GM15510 (cell line): Measurements from ENCODE around the gene VEGFA.

ENCODE experiments used
- POLR2A ChIP-seq: IDR thresholded peaks from 3 replicates; pipeline ENCODE4 v1.6.1; 2011; ENCODE audit warnings: borderline replicate concordance; ENCODE audit not compliant: insufficient read length; ENCODE audit errors: extremely low read depth

VEGFA gene

GRCh38 chr6:43761666-43762409 is 8.2 kb upstream of the VEGFA start:
- TF ChIP-seq POLR2A: no peak

DNA sequence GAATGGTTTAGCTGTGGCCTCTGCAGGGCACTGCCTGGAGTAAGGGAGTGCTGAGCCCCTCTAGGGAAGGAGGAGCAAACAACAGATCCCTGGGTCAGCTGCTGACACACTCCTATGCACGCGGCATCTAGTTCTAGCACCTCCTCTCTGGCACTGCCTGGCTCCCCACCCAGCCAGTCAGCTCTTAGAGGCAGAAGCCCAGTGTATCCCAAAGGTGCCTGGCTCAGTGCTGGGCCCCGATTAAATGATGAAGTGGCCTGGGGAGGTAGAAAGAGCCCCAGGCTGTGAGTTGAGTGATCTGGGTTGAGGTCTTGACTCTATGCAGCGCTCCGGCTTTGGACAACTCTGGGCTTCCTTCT is 7.6 kb upstream of the VEGFA start:
- TF ChIP-seq POLR2A: no peak

- no peak for TF ChIP-seq POLR2A
Observed at GRCh38 chr6:43762966-43763695, 6.9 kb upstream of the VEGFA start.

DNA sequence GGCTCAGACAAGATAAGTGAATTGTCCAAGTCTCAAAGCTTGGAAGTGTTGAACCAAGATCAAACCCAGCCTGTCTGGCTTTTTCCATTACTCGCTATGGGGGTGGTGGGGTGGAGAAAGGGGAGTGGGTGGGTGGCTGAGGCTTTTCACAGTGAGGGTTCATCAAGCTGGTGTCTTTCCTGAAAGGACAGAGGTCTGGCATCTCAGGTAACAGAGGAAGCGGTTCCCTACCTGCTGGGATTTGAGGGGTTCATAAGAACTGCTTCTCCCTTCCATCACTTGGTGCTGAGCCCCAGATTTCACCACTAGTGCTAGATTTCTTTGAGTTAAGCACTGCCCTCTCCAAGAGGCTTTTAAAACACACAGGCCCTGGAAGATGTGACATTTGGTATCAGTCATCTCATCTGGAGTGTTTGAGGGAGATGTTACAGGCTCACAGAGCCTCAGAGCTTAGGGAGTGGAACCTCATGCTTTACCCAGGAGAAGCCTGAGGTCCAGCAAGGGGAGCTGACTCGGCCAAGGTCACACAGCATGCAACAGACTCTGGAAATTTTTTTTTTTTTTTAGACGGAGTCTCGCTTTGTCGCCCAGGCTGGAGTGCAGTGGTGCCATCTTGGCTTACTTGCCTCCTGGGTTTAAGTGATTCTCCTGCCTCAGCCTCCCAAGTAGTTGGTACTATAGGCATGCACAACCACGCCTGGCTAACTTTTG is 6.0 kb upstream of the VEGFA start:
- no peak for TF ChIP-seq POLR2A

DNA sequence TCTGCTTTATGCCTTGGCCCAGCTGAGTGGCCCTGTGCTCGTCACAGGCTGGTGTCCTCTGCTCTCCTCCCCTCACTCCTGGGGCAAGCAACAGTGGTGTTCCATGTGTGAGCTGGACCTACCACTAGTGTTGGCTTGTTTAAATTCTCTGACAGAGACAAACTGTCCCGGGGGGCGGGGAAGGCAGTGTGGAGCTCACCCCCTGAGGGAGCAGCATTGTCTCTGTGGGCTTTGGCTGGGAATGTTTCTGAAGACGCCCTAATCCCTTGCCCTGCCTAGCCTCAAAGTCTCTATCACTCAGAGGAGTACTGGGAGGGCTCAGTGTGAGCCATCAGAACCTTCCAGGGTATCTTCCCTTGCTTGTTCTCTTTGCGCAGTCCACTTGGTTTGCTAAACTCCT is 5.2 kb upstream of the VEGFA start:
- no peak for TF ChIP-seq POLR2A

- TF ChIP-seq POLR2A: no peak
Observed at GRCh38 chr6:43765776-43766499, 4.1 kb upstream of the VEGFA start.

GRCh38 chr6:43766500-43766853 is 3.5 kb upstream of the VEGFA start:
- TF ChIP-seq POLR2A: no peak

GRCh38 chr6:43766964-43767461 is 3.0 kb upstream of the VEGFA start:
- no peak for TF ChIP-seq POLR2A

DNA sequence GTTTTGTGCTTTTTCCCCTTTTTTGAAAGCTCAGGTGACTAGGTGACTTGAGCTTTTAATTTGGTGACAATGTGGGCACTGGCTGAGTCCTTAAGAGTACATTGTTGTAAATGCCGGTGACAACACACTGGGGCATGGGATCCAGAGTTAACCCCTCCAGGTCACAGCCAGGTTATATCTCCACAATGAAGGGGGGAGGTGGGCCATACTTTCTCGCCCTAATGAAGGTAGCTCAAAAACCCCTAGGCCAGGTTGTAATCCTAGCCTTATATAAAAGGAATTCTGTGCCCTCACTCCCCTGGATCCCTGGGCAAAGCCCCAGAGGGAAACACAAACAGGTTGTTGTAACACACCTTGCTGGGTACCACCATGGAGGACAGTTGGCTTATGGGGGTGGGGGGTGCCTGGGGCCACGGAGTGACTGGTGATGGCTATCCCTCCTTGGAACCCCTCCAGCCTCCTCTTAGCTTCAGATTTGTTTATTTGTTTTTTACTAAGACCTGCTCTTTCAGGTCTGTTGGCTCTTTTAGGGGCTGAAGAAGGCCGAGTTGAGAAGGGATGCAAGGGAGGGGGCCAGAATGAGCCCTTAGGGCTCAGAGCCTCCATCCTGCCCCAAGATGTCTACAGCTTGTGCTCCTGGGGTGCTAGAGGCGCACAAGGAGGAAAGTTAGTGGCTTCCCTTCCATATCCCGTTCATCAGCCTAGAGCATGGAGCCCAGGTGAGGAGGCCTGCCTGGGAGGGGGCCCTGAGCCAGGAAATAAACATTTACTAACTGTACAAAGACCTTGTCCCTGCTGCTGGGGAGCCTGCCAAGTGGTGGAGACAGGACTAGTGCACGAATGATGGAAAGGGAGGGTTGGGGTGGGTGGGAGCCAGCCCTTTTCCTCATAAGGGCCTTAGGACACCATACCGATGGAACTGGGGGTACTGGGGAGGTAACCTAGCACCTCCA is 2.2 kb upstream of the VEGFA start:
- no peak for TF ChIP-seq POLR2A

DNA sequence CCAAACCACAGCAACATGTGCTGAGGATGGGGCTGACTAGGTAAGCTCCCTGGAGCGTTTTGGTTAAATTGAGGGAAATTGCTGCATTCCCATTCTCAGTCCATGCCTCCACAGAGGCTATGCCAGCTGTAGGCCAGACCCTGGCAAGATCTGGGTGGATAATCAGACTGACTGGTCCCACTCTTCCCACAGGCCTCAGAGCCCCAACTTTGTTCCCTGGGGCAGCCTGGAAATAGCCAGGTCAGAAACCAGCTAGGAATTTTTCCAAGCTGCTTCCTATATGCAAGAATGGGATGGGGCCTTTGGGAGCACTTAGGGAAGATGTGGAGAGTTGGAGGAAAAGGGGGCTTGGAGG is 1.5 kb upstream of the VEGFA start:
- no peak for TF ChIP-seq POLR2A

GRCh38 chr6:43768983-43769525 is 957 bp upstream of the VEGFA start:
- no peak for TF ChIP-seq POLR2A

GRCh38 chr6:43770372-43771209 is 580 bp downstream of the VEGFA start:
- peak; percentile 48 for TF ChIP-seq POLR2A
